NB4 (cell line): ENCODE results near the gene NUP98.
A peak's percentile ranks its signal among the peaks of the same experiment; 100 is the strongest.

Source experiments
- DNase-seq: peaks from one replicate; pipeline ENCODE4 v3.0.0; 2010; ENCODE audit warnings: low read depth
- H3K4me3 ChIP-seq: one replicate; pipeline ENCODE4 v1.5.1; 2011; ENCODE audit warnings: mild to moderate bottlenecking, low read depth, low read length, moderate library complexity
- CTCF ChIP-seq: IDR thresholded peaks from one replicate; pipeline ENCODE4 v1.5.1; 2012; ENCODE audit warnings: low read depth, low read length
- MAX ChIP-seq: IDR thresholded peaks from 2 replicates; pipeline ENCODE4 v1.6.1; 2011; ENCODE audit warnings: low read depth, low read length
- MYC ChIP-seq: IDR thresholded peaks from 2 replicates; pipeline ENCODE4 v1.6.1; 2011; ENCODE audit warnings: low read depth, low read length
- POLR2A ChIP-seq: IDR thresholded peaks from 2 replicates; pipeline ENCODE4 v1.6.1; 2011; ENCODE audit warnings: mild to moderate bottlenecking; ENCODE audit not compliant: insufficient read length; ENCODE audit errors: extremely low read depth

The NUP98 gene

GRCh38 chr11:3834664-3835461, 37.5 kb upstream of the NUP98 start:
- H3K4me3 ChIP-seq: peak overlapping the region; percentile 95
- peak; percentile 95 for DNase-seq
- TF ChIP-seq POLR2A (peak; percentile 23), MYC (peak; percentile 84), CTCF (no peak), MAX (peak; percentile 82)

GRCh38 chr11:3834349-3834663, 37.0 kb upstream of the NUP98 start:
- peak overlapping the region; percentile 95 for H3K4me3 ChIP-seq
- no peak for DNase-seq
- TF ChIP-seq MAX (no peak), POLR2A (no peak), MYC (no peak), CTCF (no peak)

GRCh38 chr11:3833449-3833848, 36.1 kb upstream of the NUP98 start:
- no peak for TF ChIP-seq MYC
- no peak for TF ChIP-seq CTCF
- TF ChIP-seq MAX: no peak
- TF ChIP-seq POLR2A: no peak
- DNase-seq: no peak
- H3K4me3 ChIP-seq: peak overlapping the region; percentile 27

- no peak for TF ChIP-seq MAX
- TF ChIP-seq CTCF: no peak
- TF ChIP-seq POLR2A: no peak
- TF ChIP-seq MYC: no peak
- peak overlapping the region; percentile 16 for H3K4me3 ChIP-seq
- no peak for DNase-seq
Observed at GRCh38 chr11:3832816-3833215, 35.5 kb upstream of the NUP98 start.

GRCh38 chr11:3831378-3832239, 34.3 kb upstream of the NUP98 start:
- no peak overlapping the region for H3K4me3 ChIP-seq
- TF ChIP-seq MYC (no peak), CTCF (no peak), MAX (no peak), POLR2A (no peak)
- DNase-seq: peak; percentile 40
